ENCODE measurements around the gene MCTP2.

GRCh38 chr15:94443186-94443585 lies 211.8 kb downstream of the MCTP2 start:
- no peak for TF ChIP-seq ZNF423 (CRISPR knock-in tag; IDR thresholded peaks at IDR 0.05)
- no peak for TF ChIP-seq ZNF232 (CRISPR knock-in tag; IDR thresholded peaks at IDR 0.05)
- no peak for TF ChIP-seq ZBTB21 (CRISPR knock-in tag; IDR thresholded peaks at IDR 0.05; ENCODE audit: borderline replicate concordance)
- TF ChIP-seq CTCF (IDR thresholded peaks at IDR 0.05): no peak

Data from WTC11 (cell line).